CD4-positive, alpha-beta T cell (primary cell): ENCODE measurements around the gene TRIM37. TPM values are rescaled to one million over a fixed set of nuclear protein-coding genes. Genes with fewer than 3 reads are reported as not detected.

Experiments
- ATAC-seq: fragments of 200-7000 bp; cut with Tn5 transposase; one replicate; pipeline ENCODE4 v1.10.0; 2022; ENCODE audit warnings: mild to moderate bottlenecking; ENCODE audit not compliant: poor library complexity
- CTCF ChIA-PET: fragments of 350-600 bp; sonication (Branson Sonifier 250); formaldehyde crosslinking; loops from one replicate; lab custom pipeline; 2021; ENCODE audit warnings: antibody characterized with exemption, inconsistent platforms; lab: Charles Lee
- POLR2A ChIA-PET: fragments of 350-600 bp; sonication (Branson Sonifier 250); formaldehyde crosslinking; loops from one replicate; lab custom pipeline; 2021; ENCODE audit warnings: antibody characterized with exemption, inconsistent platforms; lab: Charles Lee
- DNase-seq, 14 experiments: peaks; one replicate each; pipeline ENCODE4 v3.0.0-alpha.2; 2013 to 2020; ENCODE audit warnings: mixed read lengths in 2 of 14
- H3K27ac ChIP-seq, 2 donors: one replicate each; pipeline versions ENCODE4 v1.5.1 to v1.7.0; 2013; ENCODE audit warnings: low read length in 2 of 2, low read depth in 1 of 2, mild to moderate bottlenecking in 1 of 2
- H3K27me3 ChIP-seq, 2 experiments: 1 replicate in 1 of 2; 2 replicates in 1 of 2; pipeline versions ENCODE4 v1.6.1 to v1.7.0; 2013; ENCODE audit warnings: low read length in 2 of 2, control low read depth in 1 of 2, mild to moderate bottlenecking in 1 of 2, moderate library complexity in 1 of 2; ENCODE audit not compliant: insufficient read depth in 2 of 2, control insufficient read depth in 1 of 2
- H3K36me3 ChIP-seq: one replicate; pipeline ENCODE4 v1.6.1; 2013; ENCODE audit warnings: low read length, control low read depth; ENCODE audit not compliant: insufficient read depth
- H3K4me1 ChIP-seq: one replicate; pipeline ENCODE4 v1.6.1; 2013; ENCODE audit warnings: low read length, control low read depth; ENCODE audit not compliant: insufficient read depth
- H3K4me3 ChIP-seq: one replicate; pipeline ENCODE4 v1.5.1; 2013; ENCODE audit warnings: mild to moderate bottlenecking, low read length, moderate library complexity
- H3K9me3 ChIP-seq, 2 experiments: 1 replicate in 1 of 2; 2 replicates in 1 of 2; pipeline versions ENCODE4 v1.6.1 to v1.7.0; 2013; ENCODE audit warnings: low read length in 2 of 2, mild to moderate bottlenecking in 2 of 2, control low read depth in 1 of 2, moderate library complexity in 1 of 2; ENCODE audit not compliant: control insufficient read depth in 1 of 2, insufficient read depth in 1 of 2
- H3K27ac Mint-ChIP-seq: one replicate; pipeline ENCODE4 v1.8.0; 2020; ENCODE audit warnings: mixed read lengths
- H3K27me3 Mint-ChIP-seq: one replicate; pipeline ENCODE4 v1.8.0; 2021; ENCODE audit warnings: mixed read lengths
- H3K36me3 Mint-ChIP-seq: one replicate; pipeline ENCODE4 v1.8.0; 2021; ENCODE audit warnings: low read depth, mixed read lengths
- H3K4me1 Mint-ChIP-seq: one replicate; pipeline ENCODE4 v1.8.0; 2021; ENCODE audit warnings: low read depth, mixed read lengths
- H3K4me3 Mint-ChIP-seq: one replicate; pipeline ENCODE4 v1.8.0; 2020; ENCODE audit warnings: mild to moderate bottlenecking, mixed read lengths
- H3K9me3 Mint-ChIP-seq: one replicate; pipeline ENCODE4 v1.8.0; 2020; ENCODE audit warnings: mixed read lengths
- CTCF ChIP-seq: fragments of 200-600 bp; IDR thresholded peaks from one replicate; pipeline ENCODE4 v1.8.0; 2022; ENCODE audit warnings: antibody characterized with exemption, mild to moderate bottlenecking
- intact Hi-C, 2 experiments: fragments of 100-400 bp; cut with DNase I in 1 of 2; cut with micrococcal nuclease in 1 of 2; formaldehyde crosslinking; loops; one replicate each; pipeline versions ENCODE4 v1.15.1 to v1.9.0; 2023 to 2025; cut with DNase I, micrococcal nuclease
- total RNA-seq, 174 experiments: library from RNA in 2 of 174; stranded (reverse) in 2 of 174; gene quantifications; one replicate each; pipeline ENCODE4 v1.2.3 and lab custom pipeline; 2021 to 2026

TRIM37 gene
- total RNA-seq, 2 experiments from 2014 or later = 16.8 to 18.0 TPM

GRCh38 chr17:59154721-59155438 lies 48.2 kb upstream of the TRIM37 start, which contains the start of gene SKA2:
TSS of gene SKA2 (minus strand) at chr17:59155186. CDS start at chr17:59155163, 23 bp downstream.
- H3K36me3 Mint-ChIP-seq = no peaks in the 10 kb centered on the region
- Histone ChIP-seq H3K36me3 (no peaks in the 10 kb centered on the region), H3K4me3 (peak within 1 kb of the TSS; percentile 87), H3K27me3 (no peaks in the 10 kb centered on the region), H3K27ac (peak within 1 kb of the TSS; percentile 39 to 73), H3K4me1 (peaks cover 29% of the 10 kb centered on the region), H3K9me3 (no peaks in the 10 kb centered on the region)
- DNase-seq (peak in 11 of 14 experiments; percentile 92 to 97 (median 93)), ATAC-seq (peak; percentile 80)
- H3K4me1 Mint-ChIP-seq = peaks cover 42% of the 10 kb centered on the region
- no peak for TF ChIP-seq CTCF
- no peak within 1 kb of the TSS for H3K4me3 Mint-ChIP-seq
- H3K27me3 Mint-ChIP-seq = no peaks in the 10 kb centered on the region
- POLR2A ChIA-PET = interaction anchor here (0.6 to 2.9 kb wide), 20 partner anchors 9 to 1898 kb away, joined by 3 to 47 read pairs (median 4); partner anchors contain the start of genes BCAS3, CLTC, DHX40 and DYNLL2
- H3K27ac Mint-ChIP-seq = no peak within 1 kb of the TSS
- H3K9me3 Mint-ChIP-seq = no peaks in the 10 kb centered on the region
- CTCF ChIA-PET = interaction anchor here (0.9 to 1.0 kb wide), 3 partner anchors 11 to 150 kb away, joined by 3 read pairs; no protein-coding TSS in a partner anchor
- intact Hi-C loops = loop anchor here (1.0 to 10.0 kb wide), 10 partner anchors 48 to 1900 kb away; partner anchors contain the start of genes DHX40 (in 1 of the 2), GDPD1 (in 1 of the 2), MSI2 (in 1 of the 2) and RAD51C (in 1 of the 2)

GRCh38 chr17:59154292-59154720 lies 47.6 kb upstream of the TRIM37 start:
- Mint-ChIP-seq H3K27me3 (no peaks in the 10 kb centered on the region), H3K27ac (no peak overlapping the region), H3K4me3 (no peak overlapping the region), H3K4me1 (peaks cover 46% of the 10 kb centered on the region), H3K9me3 (no peaks in the 10 kb centered on the region), H3K36me3 (no peaks in the 10 kb centered on the region)
- Histone ChIP-seq H3K9me3 (no peaks in the 10 kb centered on the region), H3K4me1 (peaks cover 32% of the 10 kb centered on the region), H3K27me3 (no peaks in the 10 kb centered on the region), H3K4me3 (peak overlapping the region; percentile 87), H3K36me3 (no peaks in the 10 kb centered on the region), H3K27ac (peak overlapping the region; percentile 39 to 73)
- ATAC-seq (no peak), DNase-seq (peak in 8 of 14 experiments; percentile 6 to 60 (median 40))
- intact Hi-C loops = loop anchor here (1.0 to 10.0 kb wide), 8 partner anchors 47 to 1900 kb away; partner anchors contain the start of genes DHX40 (in 1 of the 2), GDPD1 (in 1 of the 2), MSI2 (in 1 of the 2) and RAD51C (in 1 of the 2)
- ChIA-PET POLR2A (interaction anchor here (0.6 to 2.9 kb wide), 9 partner anchors 8 to 1553 kb away, joined by 3 to 47 read pairs (median 8); partner anchors contain the start of genes CLTC, DHX40, GDPD1 and TRIM37), CTCF (interaction anchor here (0.9 kb wide), 2 partner anchors 48 to 55 kb away, joined by 3 read pairs; partner anchors contain the start of gene TRIM37)
- TF ChIP-seq CTCF = no peak

- Histone ChIP-seq H3K4me1 (peaks cover 32% of the 10 kb centered on the region), H3K36me3 (no peaks in the 10 kb centered on the region), H3K27me3 (no peaks in the 10 kb centered on the region), H3K4me3 (no peak overlapping the region), H3K27ac (no peak overlapping the region), H3K9me3 (no peaks in the 10 kb centered on the region)
- intact Hi-C loops = loop anchor here in 1 of 2 experiments (10.0 kb wide), 3 partner anchors 412 to 1898 kb away; partner anchors contain the start of genes DHX40, MSI2, RAD51C and TEX14
- ATAC-seq (no peak), DNase-seq (no peak)
- Mint-ChIP-seq H3K4me1 (peaks cover 48% of the 10 kb centered on the region), H3K36me3 (no peaks in the 10 kb centered on the region), H3K9me3 (no peaks in the 10 kb centered on the region), H3K4me3 (peak overlapping the region; percentile 75), H3K27ac (no peak overlapping the region), H3K27me3 (no peaks in the 10 kb centered on the region)
- ChIA-PET POLR2A (interaction anchor here (0.6 to 2.4 kb wide), 3 partner anchors 28 to 58 kb away, joined by 3 to 14 read pairs (median 3); partner anchors contain the start of gene TRIM37), CTCF (interaction anchor here (0.6 kb wide), 1 partner anchor 46 kb away, joined by 3 read pairs; the partner anchor contains the start of gene TRIM37)
- TF ChIP-seq CTCF = no peak
These were observed 46.2 kb upstream of the TRIM37 start for GRCh38 chr17:59152925-59153324.
